Thoracic aorta (tissue), 2 donors: ENCODE data around the gene GALNT9. TPM values are rescaled to one million over a fixed set of nuclear protein-coding genes. Genes with fewer than 3 reads are reported as not detected.
"Not testable (repeated sequence)": the region's sequence is repeated elsewhere in the genome, so short reads cannot be mapped to it uniquely, and the experiment has no call there.

Experiments
- ATAC-seq: fragments of 150-250 bp; one replicate; pipeline ENCODE4 v1.8.0; 2017; ENCODE audit warnings: low read depth; ENCODE audit not compliant: insufficient number of reproducible peaks, low FRiP score
- DNase-seq: peaks from one replicate; pipeline ENCODE4 v3.0.0-alpha.2; 2020; ENCODE audit warnings: low spot score
- H3K27ac ChIP-seq, 2 donors: fragments of 200-600 bp; sonication (generic); 1 replicate in 1 of 2; 2 replicates in 1 of 2; pipeline ENCODE4 v1.5.1; 2016; ENCODE audit warnings: mild to moderate bottlenecking in 2 of 2, moderate library complexity in 2 of 2
- H3K27me3 ChIP-seq: fragments of 200-600 bp; sonication (generic); replicated peaks from 2 replicates; pipeline ENCODE4 v1.6.0; 2016; ENCODE audit warnings: mild to moderate bottlenecking; ENCODE audit not compliant: insufficient read depth
- H3K36me3 ChIP-seq: fragments of 200-600 bp; sonication (generic); one replicate; pipeline ENCODE4 v1.5.1; 2016
- H3K4me1 ChIP-seq, 2 donors: fragments of 200-600 bp; sonication (generic); 1 replicate in 1 of 2; 2 replicates in 1 of 2; pipeline versions ENCODE4 v1.5.1 to v1.6.0; 2016; ENCODE audit warnings: low read depth in 2 of 2, mild to moderate bottlenecking in 1 of 2; ENCODE audit not compliant: control insufficient read depth in 1 of 2
- H3K4me3 ChIP-seq: fragments of 200-600 bp; sonication (generic); 2 replicates; pipeline ENCODE4 v1.5.1; 2016; ENCODE audit warnings: mild to moderate bottlenecking
- H3K9me3 ChIP-seq: fragments of 200-600 bp; sonication (generic); 2 replicates; pipeline ENCODE4 v1.5.1; 2016
- total RNA-seq, 2 donors: library from RNA; depleted of rRNA; stranded (reverse); fragments of >200 nt; gene quantifications; one replicate each; pipeline versions ENCODE4 v1.1.0 to v1.2.3, GENCODE V29; 2016
- TF ChIP-seq, protein P1 (sequence below): fragments of 200-600 bp; sonication (generic); IDR thresholded peaks from one replicate; pipeline ENCODE4 v1.5.1; 2019; ENCODE audit warnings: antibody characterized with exemption

Gene GALNT9
- total RNA-seq, 2 donors from 2014 or later: 1.7 TPM; not detected in 1

GRCh38 chr12:132243596-132244310 lies 85.6 kb downstream of the GALNT9 start:
- H3K4me3 ChIP-seq: no peak overlapping the region
- TF ChIP-seq, protein P1, sequence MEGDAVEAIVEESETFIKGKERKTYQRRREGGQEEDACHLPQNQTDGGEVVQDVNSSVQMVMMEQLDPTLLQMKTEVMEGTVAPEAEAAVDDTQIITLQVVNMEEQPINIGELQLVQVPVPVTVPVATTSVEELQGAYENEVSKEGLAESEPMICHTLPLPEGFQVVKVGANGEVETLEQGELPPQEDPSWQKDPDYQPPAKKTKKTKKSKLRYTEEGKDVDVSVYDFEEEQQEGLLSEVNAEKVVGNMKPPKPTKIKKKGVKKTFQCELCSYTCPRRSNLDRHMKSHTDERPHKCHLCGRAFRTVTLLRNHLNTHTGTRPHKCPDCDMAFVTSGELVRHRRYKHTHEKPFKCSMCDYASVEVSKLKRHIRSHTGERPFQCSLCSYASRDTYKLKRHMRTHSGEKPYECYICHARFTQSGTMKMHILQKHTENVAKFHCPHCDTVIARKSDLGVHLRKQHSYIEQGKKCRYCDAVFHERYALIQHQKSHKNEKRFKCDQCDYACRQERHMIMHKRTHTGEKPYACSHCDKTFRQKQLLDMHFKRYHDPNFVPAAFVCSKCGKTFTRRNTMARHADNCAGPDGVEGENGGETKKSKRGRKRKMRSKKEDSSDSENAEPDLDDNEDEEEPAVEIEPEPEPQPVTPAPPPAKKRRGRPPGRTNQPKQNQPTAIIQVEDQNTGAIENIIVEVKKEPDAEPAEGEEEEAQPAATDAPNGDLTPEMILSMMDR: no peak
- DNase-seq (no peak), ATAC-seq (no peak)
- no peak overlapping the region for H3K27ac ChIP-seq
- H3K27me3 ChIP-seq: no peaks in the 10 kb centered on the region
- H3K4me1 ChIP-seq: no peaks in the 10 kb centered on the region
- H3K9me3 ChIP-seq: no peaks in the 10 kb centered on the region
- no peaks in the 10 kb centered on the region for H3K36me3 ChIP-seq

DNA sequence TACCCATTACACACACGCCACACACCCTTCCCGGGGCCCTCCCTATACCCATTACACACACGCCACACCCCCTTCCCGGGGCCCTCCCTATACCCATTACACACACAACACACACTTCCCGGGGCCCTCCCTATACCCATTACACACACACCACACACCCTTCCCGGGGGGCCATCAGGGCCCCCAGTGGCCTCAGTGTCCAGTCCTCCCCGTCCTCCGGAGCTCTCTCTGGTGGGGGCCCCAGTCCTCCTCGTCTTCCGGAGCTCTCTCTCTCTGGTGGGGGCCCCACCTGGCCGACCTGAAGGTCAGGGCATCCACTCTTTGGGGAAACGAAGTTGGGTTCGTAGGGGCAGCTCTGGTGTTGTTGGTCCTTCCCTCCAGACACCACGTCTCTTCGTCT lies 86.2 kb downstream of the GALNT9 start:
- not testable (repeated sequence) for H3K36me3 ChIP-seq, H3K27ac ChIP-seq, H3K27me3 ChIP-seq, H3K9me3 ChIP-seq, DNase-seq, H3K4me1 ChIP-seq, ATAC-seq, H3K4me3 ChIP-seq

DNA sequence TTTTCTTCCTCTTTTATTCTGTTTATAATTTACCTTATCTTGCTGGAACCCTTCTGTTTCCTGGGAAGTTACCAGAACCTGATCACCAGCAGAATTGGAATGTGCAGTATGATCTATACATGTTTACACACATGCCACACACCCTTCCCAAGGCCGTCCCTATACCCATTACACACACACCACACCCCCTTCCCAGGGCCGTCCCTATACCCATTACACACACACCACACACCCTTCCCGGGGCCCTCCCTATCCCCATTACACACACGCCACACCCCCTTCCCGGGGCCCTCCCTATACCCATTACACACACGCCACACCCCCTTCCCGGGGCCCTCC lies 88.8 kb downstream of the GALNT9 start:
- H3K27me3 ChIP-seq, H3K27ac ChIP-seq, H3K9me3 ChIP-seq, H3K36me3 ChIP-seq, H3K4me3 ChIP-seq, H3K4me1 ChIP-seq, DNase-seq, ATAC-seq: not testable (repeated sequence)

GRCh38 chr12:132239796-132240668 lies 89.4 kb downstream of the GALNT9 start:
- TF ChIP-seq, protein P1: no peak
- Histone ChIP-seq H3K27ac (no peak overlapping the region), H3K9me3 (no peaks in the 10 kb centered on the region), H3K4me1 (no peaks in the 10 kb centered on the region), H3K27me3 (no peaks in the 10 kb centered on the region), H3K4me3 (no peak overlapping the region), H3K36me3 (no peaks in the 10 kb centered on the region)
- DNase-seq: no peak
- no peak for ATAC-seq

GRCh38 chr12:132239392-132239791 lies 90.0 kb downstream of the GALNT9 start:
- TF ChIP-seq, protein P1: no peak
- no peaks in the 10 kb centered on the region for H3K9me3 ChIP-seq
- ATAC-seq (no peak), DNase-seq (no peak)
- no peaks in the 10 kb centered on the region for H3K4me1 ChIP-seq
- no peak overlapping the region for H3K4me3 ChIP-seq
- H3K27me3 ChIP-seq: no peaks in the 10 kb centered on the region
- H3K36me3 ChIP-seq: no peaks in the 10 kb centered on the region
- H3K27ac ChIP-seq: no peak overlapping the region

DNA sequence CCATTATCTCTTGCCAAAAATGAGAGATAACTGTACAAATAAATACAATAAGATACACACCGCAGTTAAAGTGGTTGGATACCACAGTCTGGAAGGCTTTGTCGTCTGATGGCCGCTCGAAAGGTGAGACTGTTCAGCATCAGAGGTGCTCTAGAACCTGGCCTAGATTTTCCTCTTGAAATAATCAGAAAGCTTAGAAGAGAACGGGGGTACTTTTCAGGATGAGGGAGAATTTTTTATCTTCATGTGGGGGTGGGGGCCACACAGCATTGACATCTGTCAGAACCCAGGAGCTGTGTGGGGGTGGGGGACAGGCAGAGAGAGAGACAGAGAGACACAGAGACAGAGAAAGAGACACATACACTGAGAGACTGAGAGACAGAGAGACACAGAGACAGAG lies 90.5 kb downstream of the GALNT9 start:
- Histone ChIP-seq H3K4me1 (no peaks in the 10 kb centered on the region), H3K36me3 (no peaks in the 10 kb centered on the region), H3K27me3 (no peaks in the 10 kb centered on the region), H3K27ac (no peak overlapping the region), H3K9me3 (no peaks in the 10 kb centered on the region), H3K4me3 (no peak overlapping the region)
- TF ChIP-seq, protein P1: no peak
- ATAC-seq (no peak), DNase-seq (no peak)
